HEK293 (cell line): ENCODE results near the gene ADCY6.

ENCODE experiments used
- CTCF ChIA-PET: fragments of 350-600 bp; formaldehyde crosslinking; extraction: SDS; loops from one replicate; lab custom pipeline; 2021; ENCODE audit warnings: antibody characterized with exemption; lab: Yijun Ruan, JAX
- POLR2A ChIA-PET: fragments of 300-600 bp; formaldehyde crosslinking; extraction: SDS; loops from one replicate; lab custom pipeline; 2020; ENCODE audit warnings: antibody characterized with exemption, inconsistent platforms; lab: Yijun Ruan, JAX
- H3K27ac ChIP-seq: fragments of 200-500 bp; sonication (Bioruptor generic); 2 replicates; pipeline ENCODE4 v1.5.1; 2014; ENCODE audit warnings: low read depth, low read length, control low read depth, inconsistent platforms; ENCODE audit errors: extremely low read depth
- H3K36me3 ChIP-seq, 2 experiments: fragments of 200-500 bp in 1 of 2; sonication (Bioruptor generic) in 1 of 2; 1 replicate in 1 of 2; 2 replicates in 1 of 2; pipeline ENCODE4 v1.5.1; 2014 to 2017; ENCODE audit warnings: inconsistent platforms in 2 of 2, low read length in 2 of 2; ENCODE audit not compliant: control insufficient read depth in 2 of 2, insufficient read depth in 1 of 2
- H3K4me1 ChIP-seq: fragments of 200-500 bp; sonication (Bioruptor generic); 2 replicates; pipeline ENCODE4 v1.5.1; 2014; ENCODE audit warnings: mild to moderate bottlenecking, low read length, inconsistent platforms; ENCODE audit not compliant: control insufficient read depth, insufficient read depth
- H3K4me3 ChIP-seq: 2 replicates; pipeline ENCODE4 v1.5.1; 2011; ENCODE audit warnings: low read depth, mild to moderate bottlenecking, control low read depth, low read length, moderate library complexity
- H3K9me3 ChIP-seq: fragments of 200-500 bp; sonication (Bioruptor generic); 2 replicates; pipeline ENCODE4 v1.5.1; 2014; ENCODE audit warnings: low read depth, low read length, inconsistent platforms; ENCODE audit not compliant: control insufficient read depth, insufficient read depth
- ATF2 ChIP-seq: fragments of 450-650 bp; formaldehyde crosslinking; IDR thresholded peaks from 2 replicates; pipeline ENCODE4 v1.5.1; 2016; ENCODE audit warnings: missing biosample characterization, missing genetic modification characterization, low read depth
- PRDM4 ChIP-seq: fragments of 450-650 bp; formaldehyde crosslinking; IDR thresholded peaks from 2 replicates; pipeline ENCODE4 v1.5.1; 2017; ENCODE audit warnings: missing biosample characterization, missing genetic modification characterization
- REST ChIP-seq: fragments of 450-650 bp; formaldehyde crosslinking; IDR thresholded peaks from 2 replicates; pipeline ENCODE4 v1.5.1; 2016; ENCODE audit warnings: missing biosample characterization, missing genetic modification characterization
- SCRT2 ChIP-seq: fragments of 450-650 bp; formaldehyde crosslinking; IDR thresholded peaks from 2 replicates; pipeline ENCODE4 v1.5.1; 2016; ENCODE audit warnings: missing biosample characterization, missing genetic modification characterization
- ZNF114 ChIP-seq: fragments of 450-650 bp; formaldehyde crosslinking; IDR thresholded peaks from 2 replicates; pipeline ENCODE4 v1.5.0; 2017; ENCODE audit warnings: missing biosample characterization, missing genetic modification characterization
- ZNF2 ChIP-seq: fragments of 450-650 bp; formaldehyde crosslinking; IDR thresholded peaks from 2 replicates; pipeline ENCODE4 v1.5.1; 2016; ENCODE audit warnings: missing biosample characterization, missing genetic modification characterization
- ZNF513 ChIP-seq: fragments of 450-650 bp; IDR thresholded peaks from 2 replicates; pipeline ENCODE4 v1.5.1; 2018; ENCODE audit warnings: missing biosample characterization, missing genetic modification characterization
- ZNF660 ChIP-seq: fragments of 450-650 bp; IDR thresholded peaks from 2 replicates; pipeline ENCODE4 v1.5.1; 2018; ENCODE audit warnings: missing biosample characterization, mild to moderate bottlenecking, missing genetic modification characterization
- ZNF670 ChIP-seq: fragments of 450-650 bp; formaldehyde crosslinking; IDR thresholded peaks from 2 replicates; pipeline ENCODE4 v1.5.1; 2016; ENCODE audit warnings: missing biosample characterization, missing genetic modification characterization, low read depth
- ZNF76 ChIP-seq: fragments of 450-650 bp; formaldehyde crosslinking; IDR thresholded peaks from 2 replicates; pipeline ENCODE4; 2016; ENCODE audit warnings: low read depth, missing biosample characterization, missing genetic modification characterization, borderline replicate concordance

Gene ADCY6

GRCh38 chr12:48739618-48740269 lies 49.1 kb downstream of the ADCY6 start:
- H3K9me3 ChIP-seq: no peaks in the 10 kb centered on the region
- ChIA-PET POLR2A (interaction anchor here (0.6 to 0.7 kb wide), 3 partner anchors 23 to 553 kb away, joined by 3 read pairs; partner anchors contain the start of gene CCNT1), CTCF (interaction anchor here (0.9 to 1.1 kb wide), 3 partner anchors 12 to 248 kb away, joined by 3 to 4 read pairs (median 3); no protein-coding TSS in a partner anchor)
- H3K27ac ChIP-seq: no peak overlapping the region
- H3K4me3 ChIP-seq: no peak overlapping the region
- H3K36me3 ChIP-seq: no peaks in the 10 kb centered on the region
- H3K4me1 ChIP-seq: no peaks in the 10 kb centered on the region
- peak; percentile 84 for TF ChIP-seq ATF2 (tag by site-specific recombination)
- TF ChIP-seq ZNF513 (tag by site-specific recombination): 0 out of 2 replicates have a peak, but pooled peaks have one; percentile 37
- no peak for TF ChIP-seq ZNF2

- CTCF ChIA-PET: interaction anchor here (2.1 kb wide), 1 partner anchor 17 kb away, joined by 7 read pairs; no protein-coding TSS in a partner anchor
- H3K27ac ChIP-seq: no peak overlapping the region
- H3K9me3 ChIP-seq: no peaks in the 10 kb centered on the region
- POLR2A ChIA-PET: interaction anchor here (1.2 kb wide), 1 partner anchor 54 kb away, joined by 4 read pairs; the partner anchor contains the start of gene KANSL2
- no peak overlapping the region for H3K4me3 ChIP-seq
- no peak for TF ChIP-seq ZNF76
- TF ChIP-seq ATF2 (tag by site-specific recombination): no peak
- no peak for TF ChIP-seq ZNF670
- TF ChIP-seq ZNF660: no peak
- TF ChIP-seq SCRT2 (tag by site-specific recombination): 0 out of 2 replicates have a peak, but pooled peaks have one; percentile 12
- no peak for TF ChIP-seq ZNF114 (tag by site-specific recombination)
- TF ChIP-seq PRDM4 (tag by site-specific recombination): no peak
- TF ChIP-seq REST (tag by site-specific recombination): peak; percentile 95
- H3K4me1 ChIP-seq: no peaks in the 10 kb centered on the region
- H3K36me3 ChIP-seq: no peaks in the 10 kb centered on the region
These were observed 52.4 kb downstream of the ADCY6 start for GRCh38 chr12:48736456-48736855.
